Dendritic cell treated with granulocyte-macrophage colony-stimulating factor and Interleukin-4, amounts not matched to agents 40 ng/mL and 50 ng/mL, for 4 days (primary cell): ENCODE measurements around the gene PPP1R3A.
"Not testable (repeated sequence)": the region's sequence is repeated elsewhere in the genome, so short reads cannot be mapped to it uniquely, and the experiment has no call there.

Experiments used
- H3K27ac Mint-ChIP-seq: one replicate; pipeline ENCODE4 v1.8.0; 2022; ENCODE audit warnings: mild to moderate bottlenecking, mixed read lengths
- H3K27me3 Mint-ChIP-seq: one replicate; pipeline ENCODE4 v1.8.0; 2022; ENCODE audit warnings: mild to moderate bottlenecking, mixed read lengths
- H3K36me3 Mint-ChIP-seq: one replicate; pipeline ENCODE4 v1.8.0; 2022; ENCODE audit warnings: low read depth, mixed read lengths
- H3K4me1 Mint-ChIP-seq: one replicate; pipeline ENCODE4 v1.8.0; 2022; ENCODE audit warnings: low read depth, mixed read lengths
- H3K4me3 Mint-ChIP-seq: one replicate; pipeline ENCODE4 v1.8.0; 2022; ENCODE audit warnings: mild to moderate bottlenecking, moderate library complexity, mixed read lengths
- H3K9me3 Mint-ChIP-seq: one replicate; pipeline ENCODE4 v1.8.0; 2022; ENCODE audit warnings: mixed read lengths
- intact Hi-C: fragments of 100-400 bp; cut with micrococcal nuclease; formaldehyde crosslinking; loops from one replicate; pipeline ENCODE4 v1.15.0; 2022

The PPP1R3A gene

GRCh38 chr7:113918946-113919345 lies at the start of gene PPP1R3A:
TSS of gene PPP1R3A (minus strand) at chr7:113919009. CDS start at chr7:113918996, 13 bp downstream.
- Mint-ChIP-seq H3K4me3 (no peak within 1 kb of the TSS), H3K27ac (no peak within 1 kb of the TSS), H3K27me3 (no peaks in the 10 kb centered on the region), H3K4me1 (no peaks in the 10 kb centered on the region), H3K36me3 (no peaks in the 10 kb centered on the region), H3K9me3 (no peaks in the 10 kb centered on the region)
- intact Hi-C loops = no loop called here

GRCh38 chr7:113963356-113963755 lies 44.5 kb upstream of the PPP1R3A start:
- Mint-ChIP-seq H3K4me1 (no peaks in the 10 kb centered on the region), H3K36me3 (no peaks in the 10 kb centered on the region), H3K4me3 (no peak overlapping the region), H3K27ac (no peak overlapping the region), H3K9me3 (peaks cover 15% of the 10 kb centered on the region), H3K27me3 (no peaks in the 10 kb centered on the region)
- intact Hi-C loops = no loop called here

- H3K9me3 Mint-ChIP-seq = peaks cover 37% of the 10 kb centered on the region
- intact Hi-C loops = no loop called here
- no peaks in the 10 kb centered on the region for H3K27me3 Mint-ChIP-seq
- no peaks in the 10 kb centered on the region for H3K36me3 Mint-ChIP-seq
- no peak overlapping the region for H3K4me3 Mint-ChIP-seq
- no peak overlapping the region for H3K27ac Mint-ChIP-seq
- H3K4me1 Mint-ChIP-seq = no peaks in the 10 kb centered on the region
Observed at GRCh38 chr7:113959910-113960309, 41.1 kb upstream of the PPP1R3A start.

GRCh38 chr7:113955157-113955556 lies 36.3 kb upstream of the PPP1R3A start:
- no peak overlapping the region for H3K4me3 Mint-ChIP-seq

GRCh38 chr7:113953553-113953952 lies 34.7 kb upstream of the PPP1R3A start:
- Mint-ChIP-seq H3K9me3 (peaks cover 51% of the 10 kb centered on the region), H3K27me3 (no peaks in the 10 kb centered on the region), H3K36me3 (no peaks in the 10 kb centered on the region), H3K4me1 (no peaks in the 10 kb centered on the region), H3K27ac (no peak overlapping the region), H3K4me3 (no peak overlapping the region)
- intact Hi-C loops = no loop called here

More at GRCh38 chr7:113955157-113955556, 36.3 kb upstream of the PPP1R3A start:
- Mint-ChIP-seq H3K4me1 (no peaks in the 10 kb centered on the region), H3K36me3 (no peaks in the 10 kb centered on the region), H3K27ac (no peak overlapping the region), H3K27me3 (no peaks in the 10 kb centered on the region), H3K9me3 (peaks cover 62% of the 10 kb centered on the region)
- intact Hi-C loops = no loop called here

GRCh38 chr7:113945018-113945938 lies 26.5 kb upstream of the PPP1R3A start:
- intact Hi-C loops = no loop called here
- H3K36me3 Mint-ChIP-seq = no peaks in the 10 kb centered on the region

GRCh38 chr7:113936982-113937381 lies 18.2 kb upstream of the PPP1R3A start:
- Mint-ChIP-seq H3K27me3 (no peaks in the 10 kb centered on the region), H3K36me3 (no peaks in the 10 kb centered on the region), H3K27ac (no peak overlapping the region), H3K9me3 (peaks cover 54% of the 10 kb centered on the region), H3K4me1 (no peaks in the 10 kb centered on the region), H3K4me3 (no peak overlapping the region)
- intact Hi-C loops = no loop called here

More at GRCh38 chr7:113945018-113945938, 26.5 kb upstream of the PPP1R3A start:
- Mint-ChIP-seq H3K27me3 (no peaks in the 10 kb centered on the region), H3K27ac (no peak overlapping the region), H3K9me3 (no peaks in the 10 kb centered on the region), H3K4me1 (no peaks in the 10 kb centered on the region), H3K4me3 (no peak overlapping the region)

- H3K9me3 Mint-ChIP-seq = peaks cover 58% of the 10 kb centered on the region
- intact Hi-C loops = no loop called here
- H3K27me3 Mint-ChIP-seq = no peaks in the 10 kb centered on the region
- H3K36me3 Mint-ChIP-seq = no peaks in the 10 kb centered on the region
- no peak overlapping the region for H3K27ac Mint-ChIP-seq
- H3K4me3 Mint-ChIP-seq = no peak overlapping the region
- no peaks in the 10 kb centered on the region for H3K4me1 Mint-ChIP-seq
Observed at GRCh38 chr7:113936535-113936934, 17.7 kb upstream of the PPP1R3A start.

- H3K27me3 Mint-ChIP-seq, H3K4me1 Mint-ChIP-seq, intact Hi-C loops, H3K27ac Mint-ChIP-seq, H3K36me3 Mint-ChIP-seq, H3K4me3 Mint-ChIP-seq: not testable (repeated sequence)
- peaks cover 58% of the 10 kb centered on the region for H3K9me3 Mint-ChIP-seq
Observed at GRCh38 chr7:113929389-113929788, 10.6 kb upstream of the PPP1R3A start.

- no peak overlapping the region for H3K27ac Mint-ChIP-seq
- H3K9me3 Mint-ChIP-seq = peaks cover 46% of the 10 kb centered on the region
- intact Hi-C loops = no loop called here
- no peaks in the 10 kb centered on the region for H3K36me3 Mint-ChIP-seq
- no peaks in the 10 kb centered on the region for H3K27me3 Mint-ChIP-seq
- H3K4me1 Mint-ChIP-seq = no peaks in the 10 kb centered on the region
- no peak overlapping the region for H3K4me3 Mint-ChIP-seq
Observed at GRCh38 chr7:113928112-113928511, 9.3 kb upstream of the PPP1R3A start.

- H3K27ac Mint-ChIP-seq = no peak overlapping the region
- H3K9me3 Mint-ChIP-seq = no peaks in the 10 kb centered on the region
- H3K4me3 Mint-ChIP-seq = no peak overlapping the region
- no peaks in the 10 kb centered on the region for H3K4me1 Mint-ChIP-seq
- intact Hi-C loops = no loop called here
- no peaks in the 10 kb centered on the region for H3K27me3 Mint-ChIP-seq
- H3K36me3 Mint-ChIP-seq = no peaks in the 10 kb centered on the region
Observed at GRCh38 chr7:113922049-113922448, 3.2 kb upstream of the PPP1R3A start.

- Mint-ChIP-seq H3K4me1 (no peaks in the 10 kb centered on the region), H3K36me3 (no peaks in the 10 kb centered on the region), H3K4me3 (no peak overlapping the region), H3K9me3 (no peaks in the 10 kb centered on the region), H3K27ac (no peak overlapping the region), H3K27me3 (no peaks in the 10 kb centered on the region)
- intact Hi-C loops = no loop called here
Observed at GRCh38 chr7:113921363-113921762, 2.6 kb upstream of the PPP1R3A start.

GRCh38 chr7:113917840-113918239 lies 969 bp downstream of the PPP1R3A start:
- Mint-ChIP-seq H3K27me3 (no peaks in the 10 kb centered on the region), H3K36me3 (no peaks in the 10 kb centered on the region), H3K9me3 (no peaks in the 10 kb centered on the region), H3K4me3 (no peak overlapping the region), H3K4me1 (no peaks in the 10 kb centered on the region), H3K27ac (no peak overlapping the region)
- intact Hi-C loops = no loop called here

- Mint-ChIP-seq H3K27me3 (no peaks in the 10 kb centered on the region), H3K9me3 (no peaks in the 10 kb centered on the region), H3K4me1 (no peaks in the 10 kb centered on the region), H3K36me3 (no peaks in the 10 kb centered on the region), H3K4me3 (no peak overlapping the region), H3K27ac (no peak overlapping the region)
- intact Hi-C loops = no loop called here
Observed at GRCh38 chr7:113915956-113916355, 2.9 kb downstream of the PPP1R3A start.

- Mint-ChIP-seq H3K27me3 (no peaks in the 10 kb centered on the region), H3K9me3 (no peaks in the 10 kb centered on the region), H3K36me3 (no peaks in the 10 kb centered on the region), H3K4me3 (no peak overlapping the region), H3K4me1 (no peaks in the 10 kb centered on the region), H3K27ac (no peak overlapping the region)
- intact Hi-C loops = no loop called here
Observed at GRCh38 chr7:113912876-113913275, 5.9 kb downstream of the PPP1R3A start.
